ENCODE data around the gene MAJIN.

MAJIN gene

GRCh38 chr11:64971421-64972233 is at the start of gene MAJIN:
MAJIN (minus strand) TSS chr11:64972108; CDS start chr11:64959405, 12,703 bp downstream.
- H3K4me3 ChIP-seq (replicated peaks; ENCODE audit: low read depth, low read length) = no peak within 1 kb of the TSS

GRCh38 chr11:65021509-65021908 is 49.6 kb upstream of the MAJIN start:
- TF ChIP-seq CTCF (IDR thresholded peaks at IDR 0.05; ENCODE audit: insufficient read depth, low read length, poor library complexity, severe bottlenecking) = no peak
- Histone ChIP-seq H3K4me3 (replicated peaks; ENCODE audit: low read depth, low read length) (no peak overlapping the region), H3K27me3 (replicated peaks; ENCODE audit: control insufficient read depth, insufficient read depth, low read length) (no peaks in the 10 kb centered on the region), H3K36me3 (ENCODE audit: control insufficient read depth, insufficient read depth, low read length) (peaks cover 11% of the 10 kb centered on the region)
- no peak for DNase-seq (ENCODE audit: extremely low read depth, insufficient read length)

More at GRCh38 chr11:64971421-64972233, at the start of gene MAJIN:
- DNase-seq (ENCODE audit: extremely low read depth, insufficient read length) = peak; percentile 79
- no peak for TF ChIP-seq CTCF (IDR thresholded peaks at IDR 0.05; ENCODE audit: insufficient read depth, low read length, poor library complexity, severe bottlenecking)
- Histone ChIP-seq H3K36me3 (ENCODE audit: control insufficient read depth, insufficient read depth, low read length) (no peaks in the 10 kb centered on the region), H3K27me3 (replicated peaks; ENCODE audit: control insufficient read depth, insufficient read depth, low read length) (no peaks in the 10 kb centered on the region)

- Histone ChIP-seq H3K36me3 (ENCODE audit: control insufficient read depth, insufficient read depth, low read length) (peaks cover 11% of the 10 kb centered on the region), H3K4me3 (replicated peaks; ENCODE audit: low read depth, low read length) (no peak overlapping the region), H3K27me3 (replicated peaks; ENCODE audit: control insufficient read depth, insufficient read depth, low read length) (no peaks in the 10 kb centered on the region)
- no peak for DNase-seq (ENCODE audit: extremely low read depth, insufficient read length)
- TF ChIP-seq CTCF (IDR thresholded peaks at IDR 0.05; ENCODE audit: insufficient read depth, low read length, poor library complexity, severe bottlenecking) = no peak
Measured at GRCh38 chr11:65021003-65021402, 49.1 kb upstream of the MAJIN start.

- no peak overlapping the region for H3K4me3 ChIP-seq (replicated peaks; ENCODE audit: low read depth, low read length)
- H3K27me3 ChIP-seq (replicated peaks; ENCODE audit: control insufficient read depth, insufficient read depth, low read length) = no peaks in the 10 kb centered on the region
- no peak for DNase-seq (ENCODE audit: extremely low read depth, insufficient read length)
- no peak for TF ChIP-seq CTCF (IDR thresholded peaks at IDR 0.05; ENCODE audit: insufficient read depth, low read length, poor library complexity, severe bottlenecking)
- H3K36me3 ChIP-seq (ENCODE audit: control insufficient read depth, insufficient read depth, low read length) = peaks cover 11% of the 10 kb centered on the region
Measured at GRCh38 chr11:65019824-65020223, 47.9 kb upstream of the MAJIN start.

GRCh38 chr11:65017937-65018336 is 46.0 kb upstream of the MAJIN start:
- Histone ChIP-seq H3K36me3 (ENCODE audit: control insufficient read depth, insufficient read depth, low read length) (peaks cover 11% of the 10 kb centered on the region), H3K4me3 (replicated peaks; ENCODE audit: low read depth, low read length) (no peak overlapping the region), H3K27me3 (replicated peaks; ENCODE audit: control insufficient read depth, insufficient read depth, low read length) (no peaks in the 10 kb centered on the region)
- no peak for TF ChIP-seq CTCF (IDR thresholded peaks at IDR 0.05; ENCODE audit: insufficient read depth, low read length, poor library complexity, severe bottlenecking)
- DNase-seq (ENCODE audit: extremely low read depth, insufficient read length) = no peak

Data from GM06990 (cell line).